ENCODE results near the gene TSHZ2. TPM values are rescaled to one million over a fixed set of nuclear protein-coding genes. Genes with fewer than 3 reads are reported as not detected.

TSHZ2 gene
- total RNA-seq, 5 donors from 2014 or later (not counting 1 experiment from before 2014, with no cell fraction given) = 20.2 to 42.9 (median 25.8) TPM

DNA sequence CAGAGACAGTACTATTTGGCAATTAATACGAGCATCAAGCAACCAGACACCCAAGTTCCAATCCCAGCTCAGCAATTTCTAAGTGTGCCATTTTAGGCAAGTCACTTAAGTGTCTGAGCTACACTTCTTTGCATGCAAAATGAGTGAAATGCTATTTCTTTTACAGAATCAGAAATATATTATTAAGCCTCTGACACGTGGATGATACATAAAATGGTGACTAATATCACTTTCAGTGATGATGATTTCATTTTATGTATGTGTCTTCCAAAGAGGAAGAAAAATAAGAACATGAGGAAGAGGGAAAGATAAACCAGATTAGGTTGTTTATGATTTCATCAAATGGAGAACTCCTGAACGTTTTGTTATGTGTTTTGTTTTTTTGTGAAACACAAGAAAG is 158.6 kb downstream of the TSHZ2 start:
- WGBS (ENCODE audit: insufficient coverage) = 40% methylated on average over 1 of the region's 3 CpGs
- Histone ChIP-seq H3K27ac (ENCODE audit: low read length) (no peak overlapping the region), H3K36me3 (ENCODE audit: control insufficient read depth in 2 of 2, extremely low read depth in 1 of 2, insufficient read depth in 1 of 2, low read length in 1 of 2) (no peaks in the 10 kb centered on the region), H3K4me3 (ENCODE audit: control insufficient read depth in 1 of 2, extremely low read depth in 1 of 2, low read length in 1 of 2) (no peak overlapping the region), H3K9me3 (no peaks in the 10 kb centered on the region), H3K4me1 (ENCODE audit: control insufficient read depth in 1 of 2, extremely low read depth in 1 of 2, insufficient read depth in 2 of 2, low read length in 2 of 2) (no peaks in the 10 kb centered on the region), H3K27me3 (replicated peaks in 1 of 2; ENCODE audit: control insufficient read depth in 2 of 2, extremely low read depth in 1 of 2, insufficient read depth in 2 of 2, low read length in 1 of 2) (no peaks in the 10 kb centered on the region)
- no peaks in the 10 kb centered on the region for H3K9me3 Mint-ChIP-seq
- ChIA-PET CTCF (interaction anchor here in 1 of 2 donors (0.6 kb wide), 1 partner anchor 41 kb away, joined by 3 read pairs; no protein-coding TSS in a partner anchor), POLR2A (no interaction called here)
- H3K27ac Mint-ChIP-seq = no peak overlapping the region
- H3K27me3 Mint-ChIP-seq = no peaks in the 10 kb centered on the region
- no peak overlapping the region for H3K4me3 Mint-ChIP-seq
- DNase-seq = no peak
- no peaks in the 10 kb centered on the region for H3K36me3 Mint-ChIP-seq
- ATAC-seq (replicated peaks in 1 of 4) = no peak
- peaks cover 18 to 35% (median 19%) of the 10 kb centered on the region in 3 donors for H3K4me1 Mint-ChIP-seq

DNA sequence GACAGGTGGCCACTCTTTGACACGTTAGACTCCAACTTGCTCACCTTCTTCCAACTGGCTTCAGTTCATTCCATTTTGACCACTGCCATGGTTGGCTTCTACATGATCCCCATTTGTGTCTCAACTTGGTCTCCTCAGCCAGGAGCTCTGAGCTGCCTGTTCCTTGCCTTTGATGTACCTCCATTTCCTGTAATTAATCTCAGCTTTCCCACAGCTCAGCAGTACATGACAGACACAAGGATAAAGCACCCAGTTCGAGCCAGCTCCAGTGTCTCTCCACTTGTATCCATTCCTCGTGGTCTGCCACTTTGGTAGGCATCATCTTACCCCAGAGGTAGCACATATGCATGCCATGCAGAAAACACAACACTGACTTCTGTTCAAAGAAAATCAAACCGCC is 161.0 kb downstream of the TSHZ2 start:
- no peaks in the 10 kb centered on the region for H3K4me1 ChIP-seq (ENCODE audit: control insufficient read depth in 1 of 2, extremely low read depth in 1 of 2, insufficient read depth in 2 of 2, low read length in 2 of 2)
- H3K36me3 ChIP-seq (ENCODE audit: control insufficient read depth in 2 of 2, extremely low read depth in 1 of 2, insufficient read depth in 1 of 2, low read length in 1 of 2) = no peaks in the 10 kb centered on the region
- Mint-ChIP-seq H3K4me3 (no peak overlapping the region), H3K27ac (no peak overlapping the region), H3K36me3 (peaks cover 3% of the 10 kb centered on the region), H3K4me1 (peaks cover 18 to 33% (median 21%) of the 10 kb centered on the region in 3 donors), H3K9me3 (no peaks in the 10 kb centered on the region), H3K27me3 (no peaks in the 10 kb centered on the region)
- no peak overlapping the region for H3K4me3 ChIP-seq (ENCODE audit: control insufficient read depth in 1 of 2, extremely low read depth in 1 of 2, low read length in 1 of 2)
- ChIA-PET CTCF (no interaction called here), POLR2A (interaction anchor here in 1 of 2 donors (0.6 kb wide), 1 partner anchor 835 kb away, joined by 3 read pairs; no protein-coding TSS in a partner anchor)
- DNase-seq (no peak), ATAC-seq (replicated peaks in 1 of 4) (no peak)
- WGBS (ENCODE audit: insufficient coverage) = 77% methylated on average over 3 of the region's 4 CpGs
- H3K27ac ChIP-seq (ENCODE audit: low read length) = no peak overlapping the region
- no peaks in the 10 kb centered on the region for H3K27me3 ChIP-seq (replicated peaks in 1 of 2; ENCODE audit: control insufficient read depth in 2 of 2, extremely low read depth in 1 of 2, insufficient read depth in 2 of 2, low read length in 1 of 2)
- no peaks in the 10 kb centered on the region for H3K9me3 ChIP-seq

DNA sequence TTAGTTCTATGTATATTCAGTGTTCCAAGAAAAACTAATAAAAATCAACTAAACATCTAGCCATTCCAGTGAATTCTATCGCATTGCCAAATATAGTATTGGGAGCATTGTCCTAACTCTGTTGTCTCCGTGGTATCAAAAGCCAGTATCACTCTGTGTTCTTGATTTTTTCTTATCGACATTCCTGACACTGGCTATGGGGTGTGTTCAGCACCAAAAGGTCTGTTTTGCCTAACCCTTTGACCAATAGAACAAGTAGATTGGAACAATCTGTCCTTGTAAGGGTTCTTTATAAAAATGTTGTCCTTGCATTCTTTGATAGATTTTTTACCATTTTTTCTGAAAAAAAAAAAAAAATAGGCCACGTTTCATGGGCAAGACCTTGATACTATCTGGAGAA is 161.5 kb downstream of the TSHZ2 start:
- ATAC-seq (replicated peaks in 1 of 4) (no peak), DNase-seq (no peak)
- no peaks in the 10 kb centered on the region for H3K9me3 ChIP-seq
- 100% methylated on average over 2 of the region's 4 CpGs for WGBS (ENCODE audit: insufficient coverage)
- Mint-ChIP-seq H3K4me1 (peaks cover 18 to 37% (median 23%) of the 10 kb centered on the region in 3 donors), H3K27me3 (peaks cover 0 to 2% of the 10 kb centered on the region in 2 donors), H3K9me3 (no peaks in the 10 kb centered on the region), H3K4me3 (no peak overlapping the region), H3K36me3 (peaks cover 3% of the 10 kb centered on the region), H3K27ac (no peak overlapping the region)
- ChIA-PET CTCF (no interaction called here), POLR2A (interaction anchor here in 1 of 2 donors (0.6 kb wide), 1 partner anchor 836 kb away, joined by 3 read pairs; no protein-coding TSS in a partner anchor)
- H3K4me1 ChIP-seq (ENCODE audit: control insufficient read depth in 1 of 2, extremely low read depth in 1 of 2, insufficient read depth in 2 of 2, low read length in 2 of 2) = no peaks in the 10 kb centered on the region
- no peaks in the 10 kb centered on the region for H3K36me3 ChIP-seq (ENCODE audit: control insufficient read depth in 2 of 2, extremely low read depth in 1 of 2, insufficient read depth in 1 of 2, low read length in 1 of 2)
- H3K27ac ChIP-seq (ENCODE audit: low read length) = no peak overlapping the region
- H3K27me3 ChIP-seq (replicated peaks in 1 of 2; ENCODE audit: control insufficient read depth in 2 of 2, extremely low read depth in 1 of 2, insufficient read depth in 2 of 2, low read length in 1 of 2) = no peaks in the 10 kb centered on the region
- H3K4me3 ChIP-seq (ENCODE audit: control insufficient read depth in 1 of 2, extremely low read depth in 1 of 2, low read length in 1 of 2) = no peak overlapping the region

DNA sequence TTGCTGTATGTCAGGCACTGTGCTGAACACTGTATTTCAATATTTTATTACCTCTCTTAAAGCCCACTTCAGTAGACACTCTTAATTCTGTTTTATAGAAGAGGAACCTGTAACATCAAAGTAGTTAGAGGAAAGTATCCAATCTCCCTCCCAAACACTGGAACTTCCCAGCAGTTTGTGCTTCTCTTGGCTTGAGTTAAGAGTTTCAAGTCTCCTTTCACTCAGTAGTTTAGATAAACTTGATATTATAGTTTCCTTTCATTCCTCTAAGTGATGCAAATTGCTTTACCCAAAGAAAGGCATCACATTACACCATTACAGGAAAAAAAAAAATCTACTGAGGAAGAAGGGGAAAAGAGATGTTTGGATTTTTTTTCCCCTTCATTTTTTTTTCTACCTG is 164.3 kb downstream of the TSHZ2 start:
- no peak for ATAC-seq (replicated peaks in 1 of 4)
- Histone ChIP-seq H3K4me1 (ENCODE audit: control insufficient read depth in 1 of 2, extremely low read depth in 1 of 2, insufficient read depth in 2 of 2, low read length in 2 of 2) (no peaks in the 10 kb centered on the region), H3K27me3 (replicated peaks in 1 of 2; ENCODE audit: control insufficient read depth in 2 of 2, extremely low read depth in 1 of 2, insufficient read depth in 2 of 2, low read length in 1 of 2) (no peaks in the 10 kb centered on the region), H3K4me3 (ENCODE audit: control insufficient read depth in 1 of 2, extremely low read depth in 1 of 2, low read length in 1 of 2) (no peak overlapping the region), H3K9me3 (no peaks in the 10 kb centered on the region), H3K36me3 (ENCODE audit: control insufficient read depth in 2 of 2, extremely low read depth in 1 of 2, insufficient read depth in 1 of 2, low read length in 1 of 2) (no peaks in the 10 kb centered on the region), H3K27ac (ENCODE audit: low read length) (no peak overlapping the region)
- Mint-ChIP-seq H3K4me1 (peaks cover 17 to 39% (median 25%) of the 10 kb centered on the region in 3 donors), H3K27me3 (peaks cover 0 to 4% of the 10 kb centered on the region in 2 donors), H3K9me3 (no peaks in the 10 kb centered on the region), H3K36me3 (peaks cover 3% of the 10 kb centered on the region), H3K27ac (no peak overlapping the region), H3K4me3 (no peak overlapping the region)
- no peak for DNase-seq
- ChIA-PET CTCF (no interaction called here), POLR2A (interaction anchor here (0.6 kb wide), 2 partner anchors 16 to 904 kb away, joined by 3 read pairs; no protein-coding TSS in a partner anchor)

DNA sequence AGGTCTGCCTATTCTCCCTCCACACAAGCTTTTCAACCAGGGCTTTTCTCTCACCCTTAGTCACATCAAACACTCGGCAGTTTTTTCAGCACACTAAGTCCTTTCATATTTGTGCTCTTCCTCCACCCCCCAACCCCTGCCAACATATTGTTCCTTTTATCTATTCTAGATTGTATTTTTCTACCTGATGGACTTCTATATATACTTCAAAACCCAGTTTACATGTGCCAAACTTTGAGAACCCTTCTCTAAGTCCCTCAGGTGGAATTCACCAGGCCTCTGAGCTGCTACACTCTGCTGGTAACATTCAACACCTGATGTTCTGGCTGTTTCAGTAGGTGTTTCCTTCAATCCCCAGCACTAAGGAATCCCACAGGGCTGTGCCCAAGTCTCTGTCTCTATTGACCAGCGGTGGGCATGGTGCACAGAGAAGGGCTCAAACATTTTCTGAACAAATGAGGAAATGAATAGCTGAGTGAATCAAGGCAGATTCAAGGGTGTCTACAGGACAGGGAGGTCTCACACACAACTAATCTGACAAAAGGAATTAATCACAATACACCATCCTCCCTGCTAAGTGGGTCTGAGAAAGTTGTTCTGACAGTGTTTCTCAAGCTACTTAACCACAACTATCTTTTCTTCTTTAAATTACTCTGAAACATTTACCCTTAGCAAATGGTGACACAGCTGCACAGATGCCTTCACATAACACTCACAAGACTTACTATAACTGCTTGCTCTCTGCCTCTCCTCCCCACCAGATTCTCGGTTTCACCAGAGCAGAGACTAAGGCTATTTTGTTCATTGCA is 166.5 kb downstream of the TSHZ2 start:
- no peaks in the 10 kb centered on the region for H3K9me3 Mint-ChIP-seq
- H3K9me3 ChIP-seq = no peaks in the 10 kb centered on the region
- no peaks in the 10 kb centered on the region for H3K27me3 ChIP-seq (replicated peaks in 1 of 2; ENCODE audit: control insufficient read depth in 2 of 2, extremely low read depth in 1 of 2, insufficient read depth in 2 of 2, low read length in 1 of 2)
- no peak overlapping the region for H3K27ac Mint-ChIP-seq
- no peaks in the 10 kb centered on the region for H3K36me3 ChIP-seq (ENCODE audit: control insufficient read depth in 2 of 2, extremely low read depth in 1 of 2, insufficient read depth in 1 of 2, low read length in 1 of 2)
- no peak overlapping the region for H3K4me3 Mint-ChIP-seq
- DNase-seq (no peak), ATAC-seq (replicated peaks in 1 of 4) (no peak)
- peaks cover 0 to 4% of the 10 kb centered on the region in 2 donors for H3K27me3 Mint-ChIP-seq
- ChIA-PET POLR2A (no interaction called here), CTCF (no interaction called here)
- no peaks in the 10 kb centered on the region for H3K4me1 ChIP-seq (ENCODE audit: control insufficient read depth in 1 of 2, extremely low read depth in 1 of 2, insufficient read depth in 2 of 2, low read length in 2 of 2)
- H3K4me3 ChIP-seq (ENCODE audit: control insufficient read depth in 1 of 2, extremely low read depth in 1 of 2, low read length in 1 of 2) = no peak overlapping the region
- WGBS (ENCODE audit: insufficient coverage) = no CpG with 5 or more reads among the region's 3 CpGs
- peaks cover 6% of the 10 kb centered on the region for H3K36me3 Mint-ChIP-seq
- H3K27ac ChIP-seq (ENCODE audit: low read length) = no peak overlapping the region
- H3K4me1 Mint-ChIP-seq = peaks cover 11 to 32% (median 17%) of the 10 kb centered on the region in 3 donors

DNA sequence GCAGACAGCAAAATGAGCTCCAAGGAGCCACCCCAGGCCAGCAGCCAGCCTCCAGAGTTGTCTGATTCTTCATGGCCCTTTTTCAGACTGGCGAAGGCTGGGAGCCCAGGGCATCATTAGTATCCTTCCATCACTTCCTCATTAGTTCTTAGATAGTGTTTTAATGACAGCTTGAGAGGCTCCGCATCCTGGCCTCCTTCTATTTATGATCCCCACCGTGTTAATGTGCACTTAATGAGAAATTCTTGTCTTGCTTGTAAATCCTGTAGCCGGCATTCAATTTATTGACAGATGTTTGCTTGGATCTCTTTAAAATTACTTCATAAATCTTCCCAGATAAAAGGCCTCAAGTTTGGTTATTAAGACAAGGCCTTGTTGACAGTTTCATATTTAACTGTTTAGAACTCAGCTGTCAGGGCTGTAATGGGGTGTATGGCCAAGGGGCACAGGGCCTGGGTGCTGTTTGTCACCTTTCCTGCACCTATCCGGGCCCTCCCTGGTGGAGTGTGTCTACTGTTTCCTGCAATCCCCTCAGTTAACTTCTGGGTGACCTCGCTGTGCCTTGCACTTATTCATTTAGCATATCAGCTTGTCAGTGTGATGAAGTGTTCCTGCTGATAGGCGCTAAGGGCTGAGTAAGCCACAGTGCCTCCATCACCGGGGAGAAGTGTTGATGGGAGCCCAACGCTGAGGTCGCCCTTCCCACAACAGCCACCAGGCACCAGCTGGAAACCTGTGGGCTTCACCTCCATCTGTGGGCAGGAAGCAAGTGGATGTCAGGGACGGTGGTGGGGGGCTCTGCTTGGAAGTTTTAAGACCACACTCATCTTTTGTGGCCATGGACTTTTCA is 169.3 kb downstream of the TSHZ2 start:
- POLR2A ChIA-PET = interaction anchor here in 1 of 2 donors (0.6 kb wide), 1 partner anchor 902 kb away, joined by 3 read pairs; no protein-coding TSS in a partner anchor
- no peak overlapping the region for H3K4me3 ChIP-seq (ENCODE audit: control insufficient read depth in 1 of 2, extremely low read depth in 1 of 2, low read length in 1 of 2)
- no peaks in the 10 kb centered on the region for H3K27me3 ChIP-seq (replicated peaks in 1 of 2; ENCODE audit: control insufficient read depth in 2 of 2, extremely low read depth in 1 of 2, insufficient read depth in 2 of 2, low read length in 1 of 2)
- DNase-seq (no peak), ATAC-seq (replicated peaks in 1 of 4) (no peak)
- H3K27ac ChIP-seq (ENCODE audit: low read length) = no peak overlapping the region
- WGBS (ENCODE audit: insufficient coverage) = no CpG with 5 or more reads among the region's 11 CpGs
- peaks cover 6% of the 10 kb centered on the region for H3K36me3 Mint-ChIP-seq
- CTCF ChIA-PET = interaction anchor here in 1 of 2 donors (0.5 kb wide), 1 partner anchor 313 kb away, joined by 4 read pairs; no protein-coding TSS in a partner anchor
- no peaks in the 10 kb centered on the region for H3K36me3 ChIP-seq (ENCODE audit: control insufficient read depth in 2 of 2, extremely low read depth in 1 of 2, insufficient read depth in 1 of 2, low read length in 1 of 2)
- no peak overlapping the region for H3K27ac Mint-ChIP-seq
- H3K4me1 ChIP-seq (ENCODE audit: control insufficient read depth in 1 of 2, extremely low read depth in 1 of 2, insufficient read depth in 2 of 2, low read length in 2 of 2) = no peaks in the 10 kb centered on the region
- H3K27me3 Mint-ChIP-seq = peaks cover 0 to 6% of the 10 kb centered on the region in 2 donors
- no peak overlapping the region for H3K4me3 Mint-ChIP-seq
- no peaks in the 10 kb centered on the region for H3K9me3 ChIP-seq
- peaks cover 21 to 48% (median 22%) of the 10 kb centered on the region in 3 donors for H3K4me1 Mint-ChIP-seq
- H3K9me3 Mint-ChIP-seq = no peaks in the 10 kb centered on the region

Data from T-cell (primary cell).